Activated CD8-positive, alpha-beta memory T cell treated with anti-CD3 and anti-CD28 coated beads, Interleukin-2, amount 50 U/mL, for 48 hours (primary cell): ENCODE measurements around the gene ARHGEF1.
A peak's percentile ranks its signal among the peaks of the same experiment; 100 is the strongest.

Source experiments
- DNase-seq: peaks from one replicate; pipeline ENCODE4 v3.0.0-alpha.2; 2020

Gene ARHGEF1

DNA sequence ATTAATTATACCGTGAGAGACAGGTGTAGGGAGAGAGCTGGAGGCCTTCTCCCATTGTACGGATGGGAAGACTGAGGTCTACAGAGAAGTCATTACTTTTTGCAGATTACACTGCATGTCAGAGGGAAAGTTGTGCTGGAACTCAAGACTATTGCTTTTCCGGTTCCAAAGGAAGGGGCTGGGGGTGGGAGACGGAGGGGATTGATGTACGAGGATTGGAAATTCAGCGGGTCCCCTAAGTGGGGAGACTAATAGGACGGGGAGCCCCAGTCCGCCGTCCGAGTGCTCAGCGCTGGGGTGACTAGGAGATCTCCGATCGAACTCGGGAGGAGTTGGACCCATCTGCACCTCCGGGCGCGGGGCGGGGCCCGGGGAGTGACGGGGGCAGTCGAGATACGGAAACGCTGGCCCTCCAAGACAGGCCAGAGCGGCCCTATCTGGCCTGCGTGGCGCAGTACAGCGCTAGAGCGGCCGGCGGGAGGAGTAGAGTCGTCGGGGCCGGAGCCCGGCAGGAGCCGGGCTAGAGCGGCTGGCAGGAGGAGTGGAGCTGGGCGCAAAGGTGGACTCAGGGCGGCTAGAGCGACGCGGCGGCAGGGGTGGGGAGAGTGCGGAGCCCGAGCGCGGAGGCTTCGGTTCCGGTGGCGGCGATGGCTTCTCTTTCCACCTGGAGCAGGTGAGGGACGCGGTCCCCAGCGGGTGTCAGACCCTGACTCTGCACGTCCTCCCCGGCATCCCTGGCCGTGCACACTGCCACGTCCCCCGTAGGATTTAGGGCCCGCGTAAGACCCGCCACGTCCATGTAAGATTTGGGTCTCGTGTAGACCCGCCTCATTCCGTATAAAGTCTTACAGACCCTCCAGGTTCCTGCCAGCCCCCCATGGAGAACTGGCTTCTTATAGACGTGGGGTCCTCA lies 1.1 kb downstream of the ARHGEF1 start:
- peak; percentile 96 for DNase-seq

- DNase-seq: no peak
These were observed 4.1 kb downstream of the ARHGEF1 start for GRCh38 chr19:41886761-41887710.

DNA sequence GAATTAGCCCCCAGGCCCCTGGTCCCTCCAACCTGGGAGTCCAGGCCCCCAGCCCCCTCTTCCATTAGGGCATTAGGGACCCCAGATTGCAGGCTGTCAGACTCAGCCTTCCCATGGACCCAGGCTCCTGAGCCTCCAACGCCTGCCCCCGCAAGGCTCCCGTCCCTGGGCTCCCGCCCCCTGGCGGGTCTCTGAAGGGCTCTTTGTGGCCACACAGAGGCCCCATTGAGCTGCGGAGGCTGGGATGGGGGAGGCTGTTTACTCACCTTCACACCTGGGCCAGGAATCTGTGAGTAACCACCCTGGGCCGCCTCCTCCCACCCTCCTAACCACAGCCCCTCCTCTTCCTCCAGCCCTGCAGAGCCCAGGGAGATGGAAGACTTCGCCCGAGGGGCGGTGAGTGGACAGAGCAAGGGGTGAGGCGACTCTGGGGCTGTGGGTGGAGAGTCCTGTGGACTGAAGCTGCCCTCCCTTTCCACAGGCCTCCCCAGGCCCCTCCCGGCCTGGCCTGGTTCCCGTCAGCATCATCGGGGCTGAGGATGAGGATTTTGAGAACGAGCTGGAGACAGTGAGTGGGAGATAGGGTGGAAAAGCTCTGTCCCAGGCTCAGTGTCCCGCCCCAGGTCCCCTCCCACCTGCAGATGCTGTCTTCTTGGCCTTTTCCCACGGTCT lies 4.9 kb downstream of the ARHGEF1 start:
- peak; percentile 89 for DNase-seq

DNA sequence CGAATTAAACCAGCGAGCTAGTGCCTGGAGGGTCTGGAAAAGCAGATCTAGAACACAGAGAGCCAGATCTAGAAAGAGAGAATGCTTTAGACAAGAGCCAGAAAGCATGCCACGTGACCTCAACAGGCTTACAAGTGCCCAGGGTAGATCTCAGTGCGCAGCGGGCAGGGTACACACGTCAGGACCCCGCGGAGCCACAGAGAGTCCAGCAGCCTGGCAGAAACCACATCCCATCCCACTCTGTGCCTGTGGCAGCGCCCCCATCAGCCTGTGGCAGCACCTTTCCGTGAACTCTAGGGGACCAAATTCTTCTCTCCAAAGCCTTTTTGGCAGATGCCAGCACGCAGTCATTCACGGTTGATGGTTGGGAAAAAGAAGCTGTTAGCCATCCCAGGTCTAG lies 5.9 kb downstream of the ARHGEF1 start:
- DNase-seq: no peak

- no peak for DNase-seq
These were observed 6.9 kb downstream of the ARHGEF1 start for GRCh38 chr19:41889896-41890295.

- no peak for DNase-seq
These were observed 8.0 kb downstream of the ARHGEF1 start for GRCh38 chr19:41890936-41891335.

GRCh38 chr19:41892173-41892902 lies 9.4 kb downstream of the ARHGEF1 start:
- DNase-seq: no peak

GRCh38 chr19:41893899-41894298 lies 10.9 kb downstream of the ARHGEF1 start:
- DNase-seq: no peak

DNA sequence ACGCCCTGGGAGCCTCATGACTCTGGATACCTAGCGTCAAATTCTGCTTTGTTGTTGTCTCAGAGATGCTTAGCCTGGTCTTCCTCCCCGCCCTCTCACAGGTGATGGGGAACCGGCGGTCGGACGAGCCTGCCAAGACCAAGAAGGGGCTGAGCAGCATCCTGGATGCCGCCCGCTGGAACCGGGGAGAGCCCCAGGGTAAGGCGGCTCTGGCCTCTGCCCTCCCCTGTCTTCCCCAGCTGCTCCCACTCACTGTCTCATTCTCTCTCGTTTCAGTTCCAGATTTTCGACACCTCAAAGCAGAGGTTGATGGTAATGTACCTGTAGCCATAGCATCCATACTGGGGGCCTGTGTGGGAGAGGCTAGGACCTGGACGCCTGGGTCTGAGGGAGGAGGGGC lies 11.4 kb downstream of the ARHGEF1 start:
- no peak for DNase-seq

- no peak for DNase-seq
These were observed 13.0 kb downstream of the ARHGEF1 start for GRCh38 chr19:41895745-41896580.

GRCh38 chr19:41896581-41896942 lies 13.6 kb downstream of the ARHGEF1 start:
- DNase-seq: no peak

DNA sequence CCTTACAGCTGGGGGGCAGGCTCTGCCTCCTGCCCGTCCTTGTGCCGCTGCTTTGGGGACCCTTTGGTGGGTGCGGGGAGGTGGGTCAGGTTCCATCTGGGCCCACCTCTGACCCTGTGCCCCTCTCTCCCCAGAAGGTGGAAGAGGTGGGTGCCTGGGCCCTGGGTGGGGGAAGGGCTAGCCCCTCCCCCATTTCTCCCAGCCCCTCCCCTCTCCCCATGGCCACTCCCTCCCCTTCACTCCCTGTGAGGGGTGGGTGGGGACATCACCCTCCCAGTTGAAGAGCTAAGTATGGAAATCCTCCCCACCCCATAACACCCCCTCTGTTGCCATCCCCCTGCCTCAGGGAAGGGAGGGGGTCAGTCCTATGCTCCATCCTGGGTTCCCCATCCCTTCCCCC lies 14.2 kb downstream of the ARHGEF1 start:
- DNase-seq: no peak

GRCh38 chr19:41897820-41898219 lies 14.8 kb downstream of the ARHGEF1 start:
- DNase-seq: no peak

GRCh38 chr19:41898235-41898634 lies 15.3 kb downstream of the ARHGEF1 start:
- DNase-seq: no peak

DNA sequence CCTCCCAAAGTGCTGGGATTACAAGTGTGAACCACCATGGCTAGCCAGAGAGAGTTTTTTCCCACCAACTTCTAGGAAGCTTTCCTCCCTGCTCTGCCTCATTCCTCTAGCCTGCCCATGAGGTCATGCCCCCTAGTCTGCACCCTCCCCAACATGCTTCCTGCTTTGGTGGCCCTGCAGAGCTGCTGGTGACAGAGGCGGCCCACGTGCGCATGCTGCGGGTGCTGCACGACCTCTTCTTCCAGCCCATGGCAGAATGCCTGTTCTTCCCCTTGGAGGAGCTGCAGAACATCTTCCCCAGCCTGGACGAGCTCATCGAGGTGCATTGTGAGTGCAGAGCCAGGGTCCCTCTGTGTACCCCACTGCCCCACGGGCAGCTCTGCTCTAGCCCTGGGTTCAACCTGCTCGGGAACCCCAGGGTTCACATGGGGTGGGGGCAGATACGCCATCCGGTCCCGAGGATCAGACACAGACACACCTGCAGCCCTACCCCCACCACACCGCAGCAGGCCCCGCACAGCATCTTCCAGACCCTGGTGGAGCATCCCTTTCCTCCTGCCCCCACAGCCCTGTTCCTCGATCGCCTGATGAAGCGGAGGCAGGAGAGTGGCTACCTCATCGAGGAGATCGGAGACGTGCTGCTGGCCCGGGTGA lies 18.9 kb downstream of the ARHGEF1 start:
- no peak for DNase-seq

DNA sequence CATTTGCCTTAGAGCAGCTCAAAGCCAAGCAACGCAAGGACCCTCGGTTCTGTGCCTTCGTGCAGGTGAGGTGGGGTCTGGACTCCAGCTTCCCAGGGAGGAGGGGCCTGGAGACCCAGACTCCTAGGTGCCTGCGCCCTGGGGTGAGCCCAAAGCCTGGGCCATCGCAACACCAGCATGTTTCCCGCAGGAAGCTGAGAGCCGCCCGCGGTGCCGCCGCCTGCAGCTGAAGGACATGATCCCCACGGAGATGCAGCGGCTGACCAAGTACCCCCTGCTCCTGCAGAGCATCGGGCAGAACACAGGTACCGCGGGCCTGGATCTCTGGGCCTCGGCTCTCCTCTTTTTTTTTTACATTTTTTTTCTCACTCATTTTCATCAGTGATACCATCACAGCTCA lies 19.6 kb downstream of the ARHGEF1 start:
- DNase-seq: no peak

GRCh38 chr19:41903193-41903953 lies 20.4 kb downstream of the ARHGEF1 start:
- no peak for DNase-seq

- no peak for DNase-seq
These were observed 21.3 kb downstream of the ARHGEF1 start for GRCh38 chr19:41904118-41904870.

DNA sequence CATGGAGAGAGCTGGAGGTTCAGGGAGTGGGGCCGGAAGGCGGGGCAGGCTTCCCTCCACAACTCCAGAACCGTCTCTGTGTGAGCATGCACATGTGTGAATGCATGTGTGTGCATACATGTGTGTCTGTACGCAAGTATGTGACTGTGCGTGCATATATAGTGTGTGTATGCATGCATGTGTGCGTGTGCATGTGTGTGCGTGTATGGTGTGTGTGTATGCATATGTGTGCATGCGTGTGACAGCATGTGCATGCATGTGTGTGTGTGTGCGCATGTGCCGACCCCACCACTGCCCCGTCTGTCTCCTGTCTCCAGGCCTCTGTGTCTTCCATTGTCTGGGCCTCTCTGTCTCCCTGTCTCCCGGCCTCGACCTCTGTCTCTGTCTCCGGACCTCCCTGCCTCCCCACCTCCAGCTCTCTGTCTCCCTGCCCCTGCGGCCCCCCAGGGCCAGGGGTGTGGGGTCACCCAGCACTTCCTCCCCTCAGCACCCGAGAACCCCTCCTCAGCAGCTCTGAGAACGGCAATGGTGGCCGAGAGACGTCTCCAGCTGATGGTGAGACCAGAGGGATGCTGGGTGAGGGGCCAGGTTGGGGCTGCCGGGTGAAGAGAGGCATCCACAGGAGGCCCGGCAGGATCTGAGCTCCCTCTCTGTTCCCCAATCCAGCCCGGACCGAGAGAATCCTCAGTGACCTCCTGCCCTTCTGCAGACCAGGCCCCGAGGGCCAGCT lies 22.5 kb downstream of the ARHGEF1 start:
- no peak for DNase-seq
